NCI-H526 (cell line): ENCODE measurements around the gene PIK3R2.

Experiments
- DNase-seq, 2 experiments: peaks; one replicate each; lab custom pipeline; 2025; lab: John Stamatoyannopoulos, UW

PIK3R2 gene

DNA sequence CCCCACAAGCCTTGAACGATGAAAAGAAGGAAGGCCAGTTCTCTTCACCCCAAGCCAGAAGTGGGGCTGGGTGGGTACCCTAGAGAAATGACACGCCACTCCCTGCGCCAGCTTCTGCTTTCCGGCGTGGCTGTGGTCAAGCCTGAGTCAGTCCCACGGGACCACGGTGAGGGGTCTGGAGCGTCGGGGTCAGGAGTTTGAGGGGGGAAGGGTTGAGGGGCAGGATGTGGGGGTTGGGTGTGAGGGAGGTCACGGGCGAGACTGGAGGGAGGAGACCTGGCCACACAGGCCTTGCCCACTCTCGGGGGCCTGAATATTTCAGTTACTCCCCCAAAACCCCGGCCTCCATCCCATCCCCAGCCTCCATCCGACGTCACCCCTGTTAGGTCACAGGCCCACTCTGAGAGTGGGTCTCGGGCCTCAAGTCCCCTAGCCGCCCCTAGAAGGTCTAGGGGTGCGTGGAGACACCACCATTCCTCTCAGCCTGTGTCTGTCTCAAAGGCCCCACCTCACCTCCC lies 20.1 kb downstream of the PIK3R2 start:
- DNase-seq, result no peak

DNA sequence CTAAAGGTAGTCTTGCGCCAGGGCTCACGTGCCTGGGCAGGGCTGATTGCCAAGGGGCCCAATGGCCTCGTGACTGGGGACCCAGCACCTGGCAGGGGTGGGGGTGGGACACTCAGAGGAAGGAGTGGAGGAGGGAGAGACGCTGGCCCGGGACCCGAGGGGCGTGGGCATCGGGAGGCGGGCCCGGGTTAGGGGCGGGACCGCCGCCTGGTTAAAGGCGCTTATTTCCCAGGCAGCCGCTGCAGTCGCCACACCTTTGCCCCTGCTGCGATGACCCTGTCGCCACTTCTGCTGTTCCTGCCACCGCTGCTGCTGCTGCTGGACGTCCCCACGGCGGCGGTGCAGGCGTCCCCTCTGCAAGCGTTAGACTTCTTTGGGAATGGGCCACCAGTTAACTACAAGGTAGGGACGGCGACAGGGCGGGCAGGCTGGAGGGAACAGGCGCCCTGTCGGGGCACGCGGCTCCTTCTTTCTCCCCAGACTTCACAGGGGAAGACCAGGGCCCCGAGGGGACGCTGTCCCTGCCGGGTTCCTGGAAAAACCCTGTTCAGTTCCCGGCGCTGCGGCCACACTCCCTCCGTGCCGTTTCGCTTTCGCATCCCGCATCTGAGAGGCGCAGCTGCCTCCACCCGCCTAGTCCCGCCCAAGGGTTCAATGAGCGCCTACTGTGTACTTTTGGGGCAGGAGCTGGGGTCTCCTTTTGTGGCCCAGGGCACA lies 20.8 kb downstream of the PIK3R2 start, which contains the start of gene IFI30:
Gene IFI30 (plus strand): TSS at position 242 of the 717 bp plus-strand sequence. CDS start 29 bp downstream, at position 271.
- peak in 1 of 2 experiments; percentile 78 for DNase-seq

DNA sequence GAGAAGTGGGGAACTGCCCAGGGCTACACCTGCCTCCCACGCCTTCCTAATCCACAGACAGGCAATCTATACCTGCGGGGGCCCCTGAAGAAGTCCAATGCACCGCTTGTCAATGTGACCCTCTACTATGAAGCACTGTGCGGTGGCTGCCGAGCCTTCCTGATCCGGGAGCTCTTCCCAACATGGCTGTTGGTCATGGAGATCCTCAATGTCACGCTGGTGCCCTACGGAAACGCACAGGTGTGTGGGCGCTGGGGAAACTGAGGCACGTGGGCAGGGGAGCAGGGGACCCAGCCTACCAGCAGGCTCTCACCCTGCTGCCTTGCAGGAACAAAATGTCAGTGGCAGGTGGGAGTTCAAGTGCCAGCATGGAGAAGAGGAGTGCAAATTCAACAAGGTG lies 22.0 kb downstream of the PIK3R2 start:
- no peak for DNase-seq

DNA sequence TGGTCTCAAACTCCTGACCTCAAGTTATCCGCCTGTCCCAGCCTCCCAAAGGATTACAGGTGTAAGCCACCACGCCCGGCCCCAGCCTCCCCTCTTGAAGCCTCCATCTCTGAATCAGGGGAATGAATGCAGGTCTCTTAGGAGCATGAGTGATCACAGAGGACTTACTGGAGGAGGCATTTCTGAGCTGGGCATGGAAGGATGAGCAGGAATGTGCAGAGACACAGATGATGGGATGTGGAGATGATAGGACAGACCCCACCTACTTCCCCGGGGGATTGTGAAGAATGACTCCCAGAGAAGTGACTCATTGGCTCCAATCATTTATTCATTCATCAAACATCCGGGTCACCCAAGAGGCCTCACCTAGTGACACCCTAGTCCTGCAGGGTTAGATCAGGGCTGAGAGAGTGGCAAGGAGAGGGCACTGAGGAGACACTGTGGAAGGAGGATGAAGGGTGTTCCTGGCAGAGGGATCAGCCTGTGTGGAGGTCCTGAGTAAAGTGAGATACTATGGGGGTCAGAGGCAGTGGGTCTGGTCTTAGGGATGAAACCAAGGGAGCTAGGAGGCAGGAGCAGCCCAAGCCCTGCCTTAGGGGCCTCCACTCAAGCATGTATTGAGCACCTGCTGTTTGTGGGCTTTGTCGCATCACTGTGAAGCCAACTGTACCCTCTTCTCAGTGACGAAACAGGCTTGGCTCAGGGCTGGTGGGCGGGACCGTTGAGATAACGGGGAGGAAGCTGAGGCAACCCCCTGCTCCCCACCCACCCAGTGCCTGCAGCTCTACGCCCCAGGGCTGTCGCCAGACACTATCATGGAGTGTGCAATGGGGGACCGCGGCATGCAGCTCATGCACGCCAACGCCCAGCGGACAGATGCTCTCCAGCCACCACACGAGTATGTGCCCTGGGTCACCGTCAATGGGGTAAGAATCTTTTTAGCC lies 23.7 kb downstream of the PIK3R2 start:
- no peak for DNase-seq

DNA sequence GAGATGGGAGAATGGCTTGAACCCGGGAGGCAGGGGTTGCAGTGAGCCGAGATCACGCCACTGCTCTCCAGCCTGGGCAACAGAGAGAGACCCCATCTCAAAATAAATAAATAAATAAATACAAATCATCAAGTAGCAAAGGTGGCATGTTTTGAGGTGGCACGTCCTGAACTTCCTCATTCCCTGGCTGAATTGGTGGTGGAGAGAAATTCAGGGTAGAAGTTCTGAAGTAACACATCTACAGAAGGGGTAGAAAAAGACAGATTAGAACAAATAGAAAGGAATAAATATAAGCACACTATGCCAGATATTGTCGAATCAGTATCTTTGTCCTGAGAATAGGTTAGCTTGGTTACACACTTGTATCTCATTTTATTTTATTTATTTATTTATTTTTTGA lies 27.0 kb downstream of the PIK3R2 start:
- DNase-seq, result no peak

DNA sequence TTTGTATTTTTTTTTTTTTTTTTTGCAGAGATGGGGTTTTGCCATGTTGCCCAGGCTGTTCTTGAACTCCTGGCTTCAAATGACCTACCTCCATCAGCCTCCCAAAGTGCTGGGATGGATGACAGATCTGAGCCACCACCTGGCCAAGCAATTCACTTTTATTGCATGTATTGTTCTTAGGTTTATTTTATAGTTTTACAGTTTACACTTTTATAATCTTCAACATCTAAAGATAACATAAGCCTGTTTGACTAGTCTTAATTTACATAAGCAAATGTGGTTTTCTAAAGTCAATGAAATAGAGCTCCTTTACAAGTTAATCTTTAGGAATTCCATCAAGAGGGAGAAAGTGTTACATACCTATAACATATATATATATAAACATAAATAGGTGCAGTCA lies 30.6 kb downstream of the PIK3R2 start:
- no peak for DNase-seq

DNA sequence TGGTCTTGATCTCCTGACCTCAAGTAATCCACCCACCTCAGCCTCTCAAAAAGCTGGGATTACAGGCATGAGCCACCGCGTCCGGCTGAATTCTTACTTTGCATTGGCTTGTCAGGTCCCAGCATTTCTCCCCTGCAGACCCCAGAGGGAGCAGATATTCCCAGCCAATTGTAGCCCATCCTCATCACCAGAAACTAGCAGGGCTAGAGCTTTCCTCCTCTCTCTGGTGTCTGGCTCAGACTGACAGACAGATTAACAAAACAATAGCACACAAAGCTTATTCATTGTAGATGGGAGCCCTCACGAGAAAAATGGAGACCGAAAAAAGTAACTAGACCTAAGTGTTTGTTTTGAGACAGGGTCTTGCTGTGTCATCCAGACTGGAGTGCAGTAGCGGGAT lies 32.6 kb downstream of the PIK3R2 start:
- DNase-seq, result no peak

DNA sequence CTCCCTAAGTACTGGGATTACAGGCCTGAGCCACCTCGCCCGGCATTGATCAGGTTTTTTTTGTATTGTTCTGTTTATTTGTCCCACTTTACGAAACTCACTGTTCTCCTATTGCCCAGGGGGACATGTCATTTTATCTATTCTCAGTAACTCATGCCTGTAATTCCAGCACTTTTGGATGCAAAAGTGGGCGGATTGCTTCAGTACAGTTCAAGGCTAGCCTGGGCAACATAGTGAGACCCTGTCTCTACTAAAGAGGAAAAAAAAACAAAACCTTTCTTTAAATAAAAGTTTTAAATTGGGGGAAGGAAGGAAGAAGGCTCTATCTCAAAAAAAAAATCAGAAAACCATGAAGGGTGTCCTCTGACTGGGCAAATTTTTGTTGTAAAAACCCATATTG lies 37.3 kb downstream of the PIK3R2 start:
- no peak for DNase-seq

DNA sequence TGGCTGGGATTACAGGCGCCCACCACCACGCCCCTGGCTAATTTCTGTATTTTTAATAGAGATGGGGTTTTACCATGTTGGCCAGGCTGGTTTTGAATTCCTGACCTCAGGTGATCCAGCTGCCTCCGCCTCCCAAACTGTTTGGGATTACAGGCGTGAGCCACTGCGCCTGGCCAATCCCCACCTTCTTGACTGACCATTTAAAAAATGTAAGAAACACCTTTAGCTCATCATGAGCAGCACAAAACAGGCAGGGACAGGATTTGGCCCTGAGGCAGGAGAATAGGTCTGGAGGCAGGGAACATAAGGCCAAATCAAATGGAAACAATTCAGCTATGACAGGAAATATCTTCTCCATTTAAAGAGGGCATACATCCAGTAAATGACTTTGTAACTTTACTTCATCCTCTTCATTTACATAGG lies 38.7 kb downstream of the PIK3R2 start:
- DNase-seq, result no peak

DNA sequence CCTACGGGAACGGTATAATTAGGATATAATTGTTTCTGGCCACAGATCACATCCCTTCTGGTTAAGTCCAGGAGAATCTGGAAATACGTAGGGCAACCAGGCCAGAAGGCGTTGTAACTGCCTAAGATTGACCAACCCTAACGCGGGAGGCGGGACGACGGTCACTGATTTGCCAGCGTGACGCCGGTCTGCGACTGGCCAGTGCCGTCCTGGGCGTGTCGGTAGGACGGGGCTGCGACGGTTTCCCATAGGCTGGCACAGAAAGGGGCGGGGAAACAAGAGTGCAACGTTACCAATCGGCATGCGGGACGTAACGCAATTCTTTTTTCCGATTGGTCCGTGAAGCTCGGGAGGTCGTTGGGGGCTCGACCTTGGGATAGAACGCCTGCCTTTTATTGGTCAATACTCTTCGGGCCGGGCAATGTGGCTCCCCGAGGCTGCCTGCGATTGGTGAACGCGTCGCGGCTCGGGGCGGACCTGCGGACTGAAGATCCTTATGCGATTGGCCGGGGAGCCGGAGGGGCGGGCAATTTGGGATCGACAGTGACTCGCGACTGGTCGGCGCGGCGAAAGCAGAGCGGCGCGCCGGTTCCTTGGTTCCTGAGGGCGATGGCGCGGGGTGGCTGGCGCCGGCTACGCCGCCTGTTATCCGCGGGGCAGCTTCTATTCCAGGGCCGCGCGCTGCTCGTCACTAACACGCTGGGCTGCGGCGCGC lies 39.9 kb downstream of the PIK3R2 start, which contains the start of gene MPV17L2:
Gene MPV17L2 (plus strand): TSS at position 546 of the 715 bp plus-strand sequence. CDS start 64 bp downstream, at position 610.
- peak; percentile 97 to 98 for DNase-seq

DNA sequence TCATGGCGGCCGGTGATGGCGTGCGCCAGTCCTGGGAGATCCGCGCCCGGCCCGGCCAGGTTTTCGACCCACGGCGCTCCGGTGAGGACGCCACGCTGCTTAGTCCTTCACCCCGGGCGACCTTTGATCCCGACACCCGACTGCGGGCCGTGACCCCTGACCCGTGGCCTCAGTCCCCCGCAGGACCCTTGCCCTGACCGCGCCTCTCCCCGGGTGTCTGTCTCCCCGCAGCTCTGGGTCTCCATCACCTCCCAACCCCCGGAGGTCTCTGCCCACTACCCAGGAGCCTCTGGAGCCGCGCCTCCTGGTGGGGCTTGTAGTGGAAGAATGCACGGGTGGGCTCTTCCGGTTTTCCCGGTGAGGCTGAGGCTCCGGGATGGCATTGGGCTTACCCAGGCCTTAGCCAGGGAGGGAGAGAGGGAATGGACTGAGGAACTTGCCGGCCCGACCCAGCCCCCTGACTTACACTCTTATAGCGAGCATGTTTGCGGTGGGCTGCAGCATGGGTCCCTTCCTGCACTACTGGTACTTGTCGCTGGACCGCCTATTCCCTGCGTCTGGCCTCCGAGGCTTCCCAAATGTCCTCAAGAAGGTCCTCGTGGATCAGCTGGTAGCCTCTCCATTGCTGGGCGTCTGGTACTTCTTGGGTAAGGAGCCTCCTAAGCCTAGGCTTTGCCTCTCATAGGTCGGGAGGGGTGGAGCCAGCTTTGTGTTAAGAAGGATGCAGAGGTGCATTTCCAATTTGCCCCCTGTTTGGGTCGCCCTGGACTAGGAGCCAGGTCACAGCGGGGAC lies 40.6 kb downstream of the PIK3R2 start:
- peak in 1 of 2 experiments; percentile 32 for DNase-seq

DNA sequence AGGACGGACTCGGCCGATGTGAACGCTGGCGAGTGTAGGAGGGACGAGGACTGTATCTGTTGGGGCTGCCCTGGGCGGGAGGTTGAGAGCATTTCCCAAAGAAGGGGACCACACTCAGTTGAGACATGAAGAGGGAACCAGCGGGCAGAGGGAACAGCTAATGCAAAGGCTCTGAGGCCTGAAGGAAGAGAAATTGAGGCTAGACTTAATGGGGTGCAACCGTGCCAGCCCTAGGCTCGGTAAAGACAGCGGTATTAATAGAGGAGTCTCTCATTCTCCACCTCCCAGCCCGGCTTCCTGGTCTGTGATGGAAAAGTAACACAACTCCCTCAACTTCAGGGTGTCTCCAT lies 41.2 kb downstream of the PIK3R2 start:
- DNase-seq, result no peak

DNA sequence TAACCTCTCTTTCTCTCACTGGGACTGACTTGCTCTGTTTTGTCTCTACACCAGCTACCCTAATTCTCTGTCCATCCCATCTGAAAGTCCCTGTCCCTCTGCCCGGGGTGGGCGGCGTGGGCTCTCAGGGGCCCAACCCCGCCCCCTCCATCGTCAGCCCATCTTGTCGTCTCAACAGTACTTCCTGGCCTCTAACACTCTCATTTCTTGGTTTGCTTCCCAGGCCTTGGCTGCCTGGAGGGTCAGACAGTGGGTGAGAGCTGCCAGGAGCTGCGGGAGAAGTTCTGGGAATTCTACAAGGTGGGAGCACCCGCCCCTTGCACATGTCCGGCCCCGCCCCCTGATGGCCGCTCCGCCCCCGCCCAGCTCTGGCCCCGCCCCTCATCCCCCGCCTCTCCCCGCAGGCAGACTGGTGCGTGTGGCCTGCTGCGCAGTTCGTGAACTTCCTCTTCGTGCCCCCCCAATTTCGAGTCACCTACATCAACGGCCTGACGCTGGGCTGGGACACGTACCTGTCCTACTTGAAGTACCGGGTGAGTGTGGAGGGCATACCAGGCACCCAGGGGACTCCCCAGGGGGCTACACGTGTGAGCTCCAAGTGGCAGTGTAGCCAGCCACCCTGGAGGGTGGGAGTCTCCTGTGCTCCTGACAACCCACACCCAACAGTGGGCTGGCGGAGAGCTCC lies 41.7 kb downstream of the PIK3R2 start:
- DNase-seq, result no peak

DNA sequence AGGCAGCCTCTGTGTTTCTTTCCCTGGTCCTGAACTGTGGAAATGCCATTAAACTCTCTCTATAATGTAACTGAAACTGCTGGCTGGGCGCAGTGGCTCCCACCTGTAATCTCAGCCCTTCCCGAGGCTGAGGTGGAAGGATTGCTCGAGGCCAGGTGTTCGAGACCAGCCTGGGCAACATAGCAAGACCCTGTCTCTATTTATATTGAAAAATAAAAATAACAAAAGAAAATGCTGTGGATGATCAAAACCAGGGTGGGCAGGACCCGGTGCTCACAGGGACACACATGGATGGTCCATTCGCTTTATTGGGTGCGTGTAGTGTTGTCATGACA lies 43.5 kb downstream of the PIK3R2 start:
- no peak for DNase-seq

DNA sequence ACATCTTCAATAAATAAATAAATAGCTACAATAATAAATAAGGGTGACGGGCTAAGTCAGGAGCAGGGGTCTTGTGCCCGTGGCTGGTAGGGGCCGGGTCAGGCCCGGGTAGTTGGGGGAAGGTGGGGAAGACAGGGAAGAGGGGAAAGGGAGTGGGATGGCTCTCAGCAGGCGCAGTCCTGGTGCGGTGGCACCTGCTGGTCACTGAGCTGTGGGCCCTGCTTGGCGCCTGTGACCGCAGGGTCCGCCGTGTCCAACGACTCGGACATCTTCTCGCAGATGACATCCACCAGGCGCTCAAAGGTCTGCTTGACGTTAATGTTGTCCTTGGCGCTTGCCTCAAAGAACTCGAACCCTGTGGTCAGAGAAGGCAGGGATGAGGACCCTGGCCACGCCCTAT lies 44.3 kb downstream of the PIK3R2 start:
- no peak for DNase-seq

DNA sequence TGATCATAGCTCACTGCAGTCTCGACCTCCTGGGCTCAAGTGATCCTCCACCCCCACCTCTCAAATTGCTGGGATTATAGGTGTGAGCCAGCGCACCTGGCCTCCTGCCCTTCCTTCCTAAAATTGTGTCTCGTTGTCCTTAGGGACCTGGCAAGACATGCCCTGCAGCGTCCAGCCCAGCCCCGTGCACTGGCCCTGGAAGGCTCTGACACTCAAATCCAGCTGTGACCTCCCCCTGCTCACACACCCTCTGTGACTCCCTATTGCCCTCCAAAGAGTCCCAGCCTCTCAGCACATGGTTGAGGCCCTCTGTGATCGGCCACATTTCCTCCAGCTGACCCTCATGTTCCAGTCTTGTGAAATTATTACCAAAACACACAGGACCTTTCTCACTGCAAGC lies 45.0 kb downstream of the PIK3R2 start:
- no peak for DNase-seq

DNA sequence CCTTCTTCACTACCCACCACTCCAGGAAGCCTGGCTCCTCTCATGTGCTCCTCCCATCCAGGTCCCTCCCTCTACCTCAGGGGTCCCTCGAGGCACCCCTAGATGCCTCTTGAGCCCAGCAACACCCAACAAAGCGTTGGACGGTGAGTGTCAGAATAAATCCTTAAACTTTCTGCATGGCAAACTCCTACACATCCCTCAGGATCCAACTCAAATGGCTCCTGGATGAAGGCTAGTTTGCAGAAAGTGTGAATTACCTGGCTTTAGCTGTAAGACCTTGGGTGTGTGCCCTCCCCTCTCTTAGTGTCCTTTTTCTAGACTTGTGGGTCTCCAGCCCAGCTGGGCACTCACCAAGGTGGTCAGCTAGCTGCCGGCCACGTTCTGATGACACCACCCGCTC lies 45.4 kb downstream of the PIK3R2 start:
- no peak for DNase-seq

DNA sequence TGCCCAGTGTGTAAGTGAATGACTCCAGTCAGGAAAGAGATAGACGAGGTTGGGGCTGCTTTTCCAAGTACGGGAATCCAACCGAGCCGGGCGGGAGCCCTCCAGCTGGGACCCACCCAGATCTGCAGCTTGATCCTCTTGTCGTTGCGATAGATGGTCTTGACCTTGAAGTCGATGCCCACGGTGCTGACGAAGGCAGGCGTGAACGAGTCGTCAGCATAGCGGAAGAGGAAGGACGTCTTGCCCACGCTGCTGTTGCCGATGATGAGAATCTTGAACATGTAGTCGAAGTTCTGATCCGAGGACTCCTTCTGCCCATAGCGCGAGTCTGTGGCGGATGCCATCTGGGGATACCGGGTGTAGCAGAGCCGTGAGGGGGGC lies 49.4 kb downstream of the PIK3R2 start:
- DNase-seq, result no peak

DNA sequence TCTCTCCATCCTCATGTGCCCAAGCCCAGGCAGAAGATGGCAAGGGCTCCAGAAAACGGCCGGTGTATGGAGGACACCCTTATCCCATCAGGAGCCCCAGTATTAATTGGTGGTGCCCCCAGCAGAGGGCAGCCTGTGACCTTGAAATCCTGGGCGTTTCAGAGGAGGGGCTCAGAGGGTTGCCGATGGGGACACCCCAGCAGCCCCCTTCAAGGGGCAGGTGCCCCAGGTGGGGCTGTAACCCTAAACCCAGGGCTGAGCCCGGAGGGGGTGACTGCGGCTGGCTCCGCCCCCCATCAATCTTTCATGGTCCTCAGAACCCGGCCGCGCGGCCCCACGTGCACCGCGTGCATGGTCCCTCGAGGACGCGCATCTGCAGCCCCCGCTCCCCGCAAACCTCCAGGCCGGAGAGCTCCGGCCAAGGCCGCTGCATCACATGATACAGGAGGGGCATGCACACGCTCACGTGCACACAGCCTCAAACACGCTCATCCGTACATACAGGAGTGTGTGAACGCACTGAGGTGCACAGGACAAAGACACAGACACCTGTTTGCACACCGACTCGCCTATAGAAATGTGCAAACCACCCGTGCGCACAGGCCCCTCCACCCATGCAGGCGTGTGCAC lies 49.9 kb downstream of the PIK3R2 start:
- peak in 1 of 2 experiments; percentile 42 for DNase-seq

DNA sequence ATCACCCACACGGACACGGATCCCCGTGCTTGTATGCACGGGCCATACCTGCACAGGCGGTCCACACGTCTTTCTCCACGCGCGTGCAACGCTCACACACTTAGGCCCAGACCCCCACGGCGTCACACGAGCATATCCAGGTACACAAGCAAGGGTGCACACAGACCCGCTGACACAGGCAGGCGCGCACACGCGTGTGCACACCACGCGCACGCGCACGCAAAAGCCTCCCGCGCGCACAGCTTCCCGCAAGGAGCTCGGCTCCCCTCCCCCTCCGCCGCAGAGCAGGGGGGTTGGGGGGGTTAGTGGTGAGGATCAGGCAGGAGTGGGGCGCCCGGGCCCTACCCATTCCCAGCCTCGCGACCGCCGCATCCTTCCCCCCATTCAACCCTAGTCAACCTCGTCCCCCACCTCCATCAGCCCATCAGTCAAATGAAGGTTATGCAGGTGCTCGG lies 50.5 kb downstream of the PIK3R2 start:
- DNase-seq, result peak in 1 of 2 experiments; percentile 59
